HEK293 (cell line): ENCODE measurements around the gene ITPA.
A peak's percentile ranks its signal among the peaks of the same experiment; 100 is the strongest.

ENCODE experiments used
- EGR2 ChIP-seq: fragments of 450-650 bp; formaldehyde crosslinking; IDR thresholded peaks from 2 replicates; pipeline ENCODE4 v1.5.1; 2016; ENCODE audit warnings: low read depth, missing biosample characterization, missing genetic modification characterization
- IKZF3 ChIP-seq: fragments of 450-650 bp; IDR thresholded peaks from 2 replicates; pipeline ENCODE4 v1.5.0; 2018; ENCODE audit warnings: missing biosample characterization, mild to moderate bottlenecking, missing genetic modification characterization, moderate library complexity
- KLF7 ChIP-seq: fragments of 450-650 bp; formaldehyde crosslinking; IDR thresholded peaks from 2 replicates; pipeline ENCODE4 v1.5.1; 2016; ENCODE audit warnings: missing biosample characterization, missing genetic modification characterization, borderline replicate concordance
- MZF1 ChIP-seq: fragments of 450-650 bp; formaldehyde crosslinking; IDR thresholded peaks from 2 replicates; pipeline ENCODE4 v1.5.1; 2017; ENCODE audit warnings: missing biosample characterization, missing genetic modification characterization, borderline replicate concordance
- SP2 ChIP-seq: fragments of 450-650 bp; formaldehyde crosslinking; IDR thresholded peaks from 2 replicates; pipeline ENCODE4 v1.5.1; 2016; ENCODE audit warnings: missing biosample characterization, missing genetic modification characterization
- ZFHX2 ChIP-seq: fragments of 450-650 bp; formaldehyde crosslinking; conservative IDR thresholded peaks from 2 replicates; pipeline ENCODE4 v1.5.1; 2016; ENCODE audit warnings: missing biosample characterization, missing genetic modification characterization
- ZFP37 ChIP-seq: fragments of 450-650 bp; formaldehyde crosslinking; IDR thresholded peaks from 2 replicates; pipeline ENCODE4 v1.5.1; 2016; ENCODE audit warnings: missing biosample characterization, missing genetic modification characterization
- ZFP69B ChIP-seq: fragments of 450-650 bp; formaldehyde crosslinking; IDR thresholded peaks from 2 replicates; pipeline ENCODE4 v1.5.1; 2016; ENCODE audit warnings: missing biosample characterization, missing genetic modification characterization
- ZNF140 ChIP-seq: fragments of 450-650 bp; formaldehyde crosslinking; IDR thresholded peaks from 2 replicates; pipeline ENCODE4 v1.5.1; 2016; ENCODE audit warnings: missing biosample characterization, missing genetic modification characterization
- ZNF221 ChIP-seq: fragments of 450-650 bp; formaldehyde crosslinking; IDR thresholded peaks from 2 replicates; pipeline ENCODE4 v1.5.1; 2017; ENCODE audit warnings: missing biosample characterization, missing genetic modification characterization, borderline replicate concordance
- ZNF341 ChIP-seq: fragments of 450-650 bp; formaldehyde crosslinking; IDR thresholded peaks from 2 replicates; pipeline ENCODE4; 2016; ENCODE audit warnings: low read depth, missing biosample characterization, missing genetic modification characterization
- ZNF510 ChIP-seq: fragments of 450-650 bp; formaldehyde crosslinking; IDR thresholded peaks from 2 replicates; pipeline ENCODE4 v1.5.1; 2018; ENCODE audit warnings: mild to moderate bottlenecking, missing genetic modification characterization, missing biosample characterization; ENCODE audit not compliant: insufficient replicate concordance
- ZNF600 ChIP-seq: fragments of 450-650 bp; formaldehyde crosslinking; IDR thresholded peaks from 2 replicates; pipeline ENCODE4 v1.5.1; 2016; ENCODE audit warnings: missing biosample characterization, missing genetic modification characterization
- ZNF660 ChIP-seq: fragments of 450-650 bp; IDR thresholded peaks from 2 replicates; pipeline ENCODE4 v1.5.1; 2018; ENCODE audit warnings: missing biosample characterization, mild to moderate bottlenecking, missing genetic modification characterization
- ZXDB ChIP-seq: fragments of 450-650 bp; formaldehyde crosslinking; IDR thresholded peaks from 2 replicates; pipeline ENCODE4 v1.5.1; 2016; ENCODE audit warnings: missing biosample characterization, missing genetic modification characterization
- TF ChIP-seq, protein P1 (sequence below): fragments of 450-650 bp; formaldehyde crosslinking; IDR thresholded peaks from 2 replicates; pipeline ENCODE4 v1.5.1; 2016; ENCODE audit warnings: missing biosample characterization, missing genetic modification characterization
- TF ChIP-seq, protein P2 (sequence below): fragments of 450-650 bp; formaldehyde crosslinking; IDR thresholded peaks from 2 replicates; pipeline ENCODE4 v1.5.1; 2016; ENCODE audit warnings: missing biosample characterization, missing genetic modification characterization
- TF ChIP-seq, protein P3 (sequence below): fragments of 450-650 bp; formaldehyde crosslinking; IDR thresholded peaks from 2 replicates; pipeline ENCODE4 v1.5.1; 2017; ENCODE audit warnings: missing biosample characterization, missing genetic modification characterization
- TF ChIP-seq, protein P4 (sequence below): fragments of 450-650 bp; formaldehyde crosslinking; IDR thresholded peaks from 2 replicates; pipeline ENCODE4 v1.5.1; 2016; ENCODE audit warnings: missing biosample characterization, missing genetic modification characterization
- TF ChIP-seq, protein P5 (sequence below): fragments of 450-650 bp; formaldehyde crosslinking; IDR thresholded peaks from 2 replicates; pipeline ENCODE4 v1.5.1; 2016; ENCODE audit warnings: missing biosample characterization, missing genetic modification characterization
- TF ChIP-seq, protein P6 (sequence below): fragments of 450-650 bp; formaldehyde crosslinking; IDR thresholded peaks from 2 replicates; pipeline ENCODE4 v1.5.1; 2016; ENCODE audit warnings: missing biosample characterization, missing genetic modification characterization
- TF ChIP-seq, protein P7 (sequence below): fragments of 450-650 bp; formaldehyde crosslinking; IDR thresholded peaks from 2 replicates; pipeline ENCODE4 v1.5.1; 2016; ENCODE audit warnings: missing biosample characterization, missing genetic modification characterization

ITPA gene

DNA sequence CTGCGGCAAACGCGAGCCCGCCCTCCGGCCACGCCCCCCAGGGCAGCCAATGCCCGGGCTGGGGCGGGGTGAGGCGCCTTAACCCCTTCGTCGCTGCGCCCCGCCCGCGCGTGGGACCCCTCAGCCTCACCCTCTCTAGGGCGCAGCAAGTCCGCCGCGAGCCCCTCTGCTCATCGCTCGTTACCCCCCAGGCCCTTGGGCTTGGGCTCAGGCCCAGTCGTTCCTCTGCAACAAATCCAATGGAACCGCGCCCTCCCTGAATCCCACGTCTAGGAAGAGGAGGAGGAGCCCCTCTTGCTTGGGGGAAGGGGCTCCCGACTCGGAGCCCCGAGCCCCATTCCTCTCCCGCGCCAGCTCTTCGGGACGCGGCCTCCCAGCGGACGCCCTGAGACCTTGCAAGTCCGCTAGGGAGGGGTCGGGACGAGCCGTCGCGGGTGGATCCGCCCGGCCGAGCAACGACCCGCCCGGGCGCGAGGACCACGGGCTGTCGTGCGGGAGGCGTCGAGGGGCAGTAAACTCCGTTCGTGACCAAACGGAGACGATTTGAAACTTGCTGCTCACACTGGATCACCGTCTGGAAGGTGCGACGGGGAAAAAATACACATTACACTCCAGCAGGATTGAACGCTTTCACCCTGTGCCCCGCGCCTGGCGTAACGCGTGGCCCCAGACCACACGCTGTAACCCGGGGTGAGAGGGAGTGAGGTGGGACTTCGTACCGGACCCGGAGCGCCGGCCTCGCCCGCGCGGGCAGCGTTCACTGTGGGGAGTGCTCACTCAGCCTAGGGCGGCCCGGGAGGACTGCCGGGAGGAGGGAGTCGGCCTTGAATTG lies 35.5 kb upstream of the ITPA start (continued):
- TF ChIP-seq ZXDB (tag by site-specific recombination) (peak; percentile 68; the same call in 1 of the 2 replicates), IKZF3 (tag by site-specific recombination) (0 out of 2 replicates have a peak, but pooled peaks have one; percentile 17), KLF7 (tag by site-specific recombination) (peak; percentile 72; the same call in 1 of the 2 replicates), ZNF600 (tag by site-specific recombination) (peak; percentile 96), ZNF510 (tag by site-specific recombination) (no peak), MZF1 (0 out of 2 replicates have a peak, but pooled peaks have one; percentile 13), SP2 (tag by site-specific recombination) (peak; percentile 78), ZFP37 (peak; percentile 80), ZNF221 (no peak; the same call in 1 of the 2 replicates), ZNF140 (tag by site-specific recombination) (no peak), ZNF660 (0 out of 2 replicates have a peak, but pooled peaks have one; percentile 59), ZNF341 (tag by site-specific recombination) (peak; percentile 65), EGR2 (peak; percentile 24), ZFP69B (peak; percentile 46; the same call in 1 of the 2 replicates), ZFHX2 (tag by site-specific recombination) (peak; percentile 41; the same call in 1 of the 2 replicates)
- TF ChIP-seq, protein P1, sequence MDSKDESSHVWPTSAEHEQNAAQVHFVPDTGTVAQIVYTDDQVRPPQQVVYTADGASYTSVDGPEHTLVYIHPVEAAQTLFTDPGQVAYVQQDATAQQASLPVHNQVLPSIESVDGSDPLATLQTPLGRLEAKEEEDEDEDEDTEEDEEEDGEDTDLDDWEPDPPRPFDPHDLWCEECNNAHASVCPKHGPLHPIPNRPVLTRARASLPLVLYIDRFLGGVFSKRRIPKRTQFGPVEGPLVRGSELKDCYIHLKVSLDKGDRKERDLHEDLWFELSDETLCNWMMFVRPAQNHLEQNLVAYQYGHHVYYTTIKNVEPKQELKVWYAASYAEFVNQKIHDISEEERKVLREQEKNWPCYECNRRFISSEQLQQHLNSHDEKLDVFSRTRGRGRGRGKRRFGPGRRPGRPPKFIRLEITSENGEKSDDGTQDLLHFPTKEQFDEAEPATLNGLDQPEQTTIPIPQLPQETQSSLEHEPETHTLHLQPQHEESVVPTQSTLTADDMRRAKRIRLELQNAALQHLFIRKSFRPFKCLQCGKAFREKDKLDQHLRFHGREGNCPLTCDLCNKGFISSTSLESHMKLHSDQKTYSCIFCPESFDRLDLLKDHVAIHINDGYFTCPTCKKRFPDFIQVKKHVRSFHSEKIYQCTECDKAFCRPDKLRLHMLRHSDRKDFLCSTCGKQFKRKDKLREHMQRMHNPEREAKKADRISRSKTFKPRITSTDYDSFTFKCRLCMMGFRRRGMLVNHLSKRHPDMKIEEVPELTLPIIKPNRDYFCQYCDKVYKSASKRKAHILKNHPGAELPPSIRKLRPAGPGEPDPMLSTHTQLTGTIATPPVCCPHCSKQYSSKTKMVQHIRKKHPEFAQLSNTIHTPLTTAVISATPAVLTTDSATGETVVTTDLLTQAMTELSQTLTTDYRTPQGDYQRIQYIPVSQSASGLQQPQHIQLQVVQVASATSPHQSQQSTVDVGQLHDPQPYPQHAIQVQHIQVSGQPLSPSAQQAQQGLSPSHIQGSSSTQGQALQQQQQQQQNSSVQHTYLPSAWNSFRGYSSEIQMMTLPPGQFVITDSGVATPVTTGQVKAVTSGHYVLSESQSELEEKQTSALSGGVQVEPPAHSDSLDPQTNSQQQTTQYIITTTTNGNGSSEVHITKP (tag by site-specific recombination) = peak; percentile 93
- TF ChIP-seq, protein P2, sequence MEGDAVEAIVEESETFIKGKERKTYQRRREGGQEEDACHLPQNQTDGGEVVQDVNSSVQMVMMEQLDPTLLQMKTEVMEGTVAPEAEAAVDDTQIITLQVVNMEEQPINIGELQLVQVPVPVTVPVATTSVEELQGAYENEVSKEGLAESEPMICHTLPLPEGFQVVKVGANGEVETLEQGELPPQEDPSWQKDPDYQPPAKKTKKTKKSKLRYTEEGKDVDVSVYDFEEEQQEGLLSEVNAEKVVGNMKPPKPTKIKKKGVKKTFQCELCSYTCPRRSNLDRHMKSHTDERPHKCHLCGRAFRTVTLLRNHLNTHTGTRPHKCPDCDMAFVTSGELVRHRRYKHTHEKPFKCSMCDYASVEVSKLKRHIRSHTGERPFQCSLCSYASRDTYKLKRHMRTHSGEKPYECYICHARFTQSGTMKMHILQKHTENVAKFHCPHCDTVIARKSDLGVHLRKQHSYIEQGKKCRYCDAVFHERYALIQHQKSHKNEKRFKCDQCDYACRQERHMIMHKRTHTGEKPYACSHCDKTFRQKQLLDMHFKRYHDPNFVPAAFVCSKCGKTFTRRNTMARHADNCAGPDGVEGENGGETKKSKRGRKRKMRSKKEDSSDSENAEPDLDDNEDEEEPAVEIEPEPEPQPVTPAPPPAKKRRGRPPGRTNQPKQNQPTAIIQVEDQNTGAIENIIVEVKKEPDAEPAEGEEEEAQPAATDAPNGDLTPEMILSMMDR (tag by site-specific recombination) = peak; percentile 56
- TF ChIP-seq, protein P3, sequence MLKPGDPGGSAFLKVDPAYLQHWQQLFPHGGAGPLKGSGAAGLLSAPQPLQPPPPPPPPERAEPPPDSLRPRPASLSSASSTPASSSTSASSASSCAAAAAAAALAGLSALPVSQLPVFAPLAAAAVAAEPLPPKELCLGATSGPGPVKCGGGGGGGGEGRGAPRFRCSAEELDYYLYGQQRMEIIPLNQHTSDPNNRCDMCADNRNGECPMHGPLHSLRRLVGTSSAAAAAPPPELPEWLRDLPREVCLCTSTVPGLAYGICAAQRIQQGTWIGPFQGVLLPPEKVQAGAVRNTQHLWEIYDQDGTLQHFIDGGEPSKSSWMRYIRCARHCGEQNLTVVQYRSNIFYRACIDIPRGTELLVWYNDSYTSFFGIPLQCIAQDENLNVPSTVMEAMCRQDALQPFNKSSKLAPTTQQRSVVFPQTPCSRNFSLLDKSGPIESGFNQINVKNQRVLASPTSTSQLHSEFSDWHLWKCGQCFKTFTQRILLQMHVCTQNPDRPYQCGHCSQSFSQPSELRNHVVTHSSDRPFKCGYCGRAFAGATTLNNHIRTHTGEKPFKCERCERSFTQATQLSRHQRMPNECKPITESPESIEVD (tag by site-specific recombination) = no peak
- TF ChIP-seq, protein P4, sequence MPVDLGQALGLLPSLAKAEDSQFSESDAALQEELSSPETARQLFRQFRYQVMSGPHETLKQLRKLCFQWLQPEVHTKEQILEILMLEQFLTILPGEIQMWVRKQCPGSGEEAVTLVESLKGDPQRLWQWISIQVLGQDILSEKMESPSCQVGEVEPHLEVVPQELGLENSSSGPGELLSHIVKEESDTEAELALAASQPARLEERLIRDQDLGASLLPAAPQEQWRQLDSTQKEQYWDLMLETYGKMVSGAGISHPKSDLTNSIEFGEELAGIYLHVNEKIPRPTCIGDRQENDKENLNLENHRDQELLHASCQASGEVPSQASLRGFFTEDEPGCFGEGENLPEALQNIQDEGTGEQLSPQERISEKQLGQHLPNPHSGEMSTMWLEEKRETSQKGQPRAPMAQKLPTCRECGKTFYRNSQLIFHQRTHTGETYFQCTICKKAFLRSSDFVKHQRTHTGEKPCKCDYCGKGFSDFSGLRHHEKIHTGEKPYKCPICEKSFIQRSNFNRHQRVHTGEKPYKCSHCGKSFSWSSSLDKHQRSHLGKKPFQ (tag by site-specific recombination) = peak; percentile 74
- TF ChIP-seq, protein P5, sequence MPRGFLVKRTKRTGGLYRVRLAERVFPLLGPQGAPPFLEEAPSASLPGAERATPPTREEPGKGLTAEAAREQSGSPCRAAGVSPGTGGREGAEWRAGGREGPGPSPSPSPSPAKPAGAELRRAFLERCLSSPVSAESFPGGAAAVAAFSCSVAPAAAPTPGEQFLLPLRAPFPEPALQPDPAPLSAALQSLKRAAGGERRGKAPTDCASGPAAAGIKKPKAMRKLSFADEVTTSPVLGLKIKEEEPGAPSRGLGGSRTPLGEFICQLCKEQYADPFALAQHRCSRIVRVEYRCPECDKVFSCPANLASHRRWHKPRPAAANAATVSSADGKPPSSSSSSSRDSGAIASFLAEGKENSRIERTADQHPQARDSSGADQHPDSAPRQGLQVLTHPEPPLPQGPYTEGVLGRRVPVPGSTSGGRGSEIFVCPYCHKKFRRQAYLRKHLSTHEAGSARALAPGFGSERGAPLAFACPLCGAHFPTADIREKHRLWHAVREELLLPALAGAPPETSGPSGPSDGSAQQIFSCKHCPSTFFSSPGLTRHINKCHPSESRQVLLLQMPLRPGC (tag by site-specific recombination) = no peak
- TF ChIP-seq, protein P6, sequence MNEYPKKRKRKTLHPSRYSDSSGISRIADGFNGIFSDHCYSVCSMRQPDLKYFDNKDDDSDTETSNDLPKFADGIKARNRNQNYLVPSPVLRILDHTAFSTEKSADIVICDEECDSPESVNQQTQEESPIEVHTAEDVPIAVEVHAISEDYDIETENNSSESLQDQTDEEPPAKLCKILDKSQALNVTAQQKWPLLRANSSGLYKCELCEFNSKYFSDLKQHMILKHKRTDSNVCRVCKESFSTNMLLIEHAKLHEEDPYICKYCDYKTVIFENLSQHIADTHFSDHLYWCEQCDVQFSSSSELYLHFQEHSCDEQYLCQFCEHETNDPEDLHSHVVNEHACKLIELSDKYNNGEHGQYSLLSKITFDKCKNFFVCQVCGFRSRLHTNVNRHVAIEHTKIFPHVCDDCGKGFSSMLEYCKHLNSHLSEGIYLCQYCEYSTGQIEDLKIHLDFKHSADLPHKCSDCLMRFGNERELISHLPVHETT (tag by site-specific recombination) = 0 out of 2 replicates have a peak, but pooled peaks have one; percentile 20
- TF ChIP-seq, protein P7, sequence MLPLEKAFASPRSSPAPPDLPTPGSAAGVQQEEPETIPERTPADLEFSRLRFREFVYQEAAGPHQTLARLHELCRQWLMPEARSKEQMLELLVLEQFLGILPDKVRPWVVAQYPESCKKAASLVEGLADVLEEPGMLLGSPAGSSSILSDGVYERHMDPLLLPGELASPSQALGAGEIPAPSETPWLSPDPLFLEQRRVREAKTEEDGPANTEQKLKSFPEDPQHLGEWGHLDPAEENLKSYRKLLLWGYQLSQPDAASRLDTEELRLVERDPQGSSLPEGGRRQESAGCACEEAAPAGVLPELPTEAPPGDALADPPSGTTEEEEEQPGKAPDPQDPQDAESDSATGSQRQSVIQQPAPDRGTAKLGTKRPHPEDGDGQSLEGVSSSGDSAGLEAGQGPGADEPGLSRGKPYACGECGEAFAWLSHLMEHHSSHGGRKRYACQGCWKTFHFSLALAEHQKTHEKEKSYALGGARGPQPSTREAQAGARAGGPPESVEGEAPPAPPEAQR (tag by site-specific recombination) = no peak
